ENCODE results near the gene ADAR. TPM values are rescaled to one million over a fixed set of nuclear protein-coding genes. Genes with fewer than 3 reads are reported as not detected.

Gene ADAR
- total and polyA plus RNA-seq, 2 donors (not counting 3 experiments of a cell fraction or from before 2014, with no cell fraction given), result 88.2 to 141 TPM

DNA sequence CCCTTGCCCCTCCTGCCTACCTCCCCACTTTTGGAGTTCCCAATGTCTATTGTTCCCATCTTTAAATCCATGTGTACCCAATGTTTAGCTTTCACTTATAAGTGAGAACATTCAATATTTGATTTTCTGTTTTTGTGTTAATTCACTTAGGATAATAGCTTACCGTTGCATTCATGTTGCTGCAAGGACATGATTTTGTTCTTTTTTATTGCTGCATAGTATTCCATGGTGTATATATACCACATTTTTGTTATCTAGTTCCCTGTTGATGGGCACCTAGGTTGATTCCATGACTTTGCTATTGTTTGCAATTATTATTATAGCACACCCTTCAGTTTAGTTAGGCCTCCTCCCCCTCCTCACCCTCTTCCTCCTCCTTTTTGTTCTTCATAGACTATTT is 33.5 kb upstream of the ADAR start:
- peaks cover 0 to 21% of the 10 kb centered on the region in 2 experiments for H3K27me3 ChIP-seq (ENCODE audit: control insufficient read depth in 2 of 2, insufficient read depth in 2 of 2, low read length in 2 of 2)
- no peak overlapping the region for H2AFZ ChIP-seq (ENCODE audit: low read depth, low read length)
- dilution Hi-C loops (cut with MboI; ENCODE audit: extremely low pct_ligation_motif_present, low sequenced_read_pairs), result no loop called here

More for the DNA sequence above, 33.5 kb upstream of the ADAR start:
- no peaks in the 10 kb centered on the region for H4K20me1 ChIP-seq (replicated peaks; ENCODE audit: control insufficient read depth, extremely low read depth, insufficient read depth, low read length)
- H3K36me3 ChIP-seq (ENCODE audit: control insufficient read depth in 2 of 2, extremely low read depth in 1 of 2, insufficient read depth in 2 of 2, low read length in 2 of 2), result no peaks in the 10 kb centered on the region
- TF ChIP-seq FOS (IDR thresholded peaks at IDR 0.05; ENCODE audit: borderline replicate concordance, insufficient read depth, low read length), result no peak
- no peak for TF ChIP-seq POLR2A (IDR thresholded peaks at IDR 0.05; ENCODE audit: low read depth, low read length)
- TF ChIP-seq GATA2 (IDR thresholded peaks at IDR 0.05; ENCODE audit: insufficient read depth, insufficient read length, low read depth, low read length), result no peak
- TF ChIP-seq MYC (IDR thresholded peaks at IDR 0.05; ENCODE audit: low read depth, low read length), result no peak
- TF ChIP-seq EZH2 (IDR thresholded peaks at IDR 0.05; ENCODE audit: borderline replicate concordance, low read depth, low read length, severe bottlenecking), result no peak
- TF ChIP-seq, protein P1, sequence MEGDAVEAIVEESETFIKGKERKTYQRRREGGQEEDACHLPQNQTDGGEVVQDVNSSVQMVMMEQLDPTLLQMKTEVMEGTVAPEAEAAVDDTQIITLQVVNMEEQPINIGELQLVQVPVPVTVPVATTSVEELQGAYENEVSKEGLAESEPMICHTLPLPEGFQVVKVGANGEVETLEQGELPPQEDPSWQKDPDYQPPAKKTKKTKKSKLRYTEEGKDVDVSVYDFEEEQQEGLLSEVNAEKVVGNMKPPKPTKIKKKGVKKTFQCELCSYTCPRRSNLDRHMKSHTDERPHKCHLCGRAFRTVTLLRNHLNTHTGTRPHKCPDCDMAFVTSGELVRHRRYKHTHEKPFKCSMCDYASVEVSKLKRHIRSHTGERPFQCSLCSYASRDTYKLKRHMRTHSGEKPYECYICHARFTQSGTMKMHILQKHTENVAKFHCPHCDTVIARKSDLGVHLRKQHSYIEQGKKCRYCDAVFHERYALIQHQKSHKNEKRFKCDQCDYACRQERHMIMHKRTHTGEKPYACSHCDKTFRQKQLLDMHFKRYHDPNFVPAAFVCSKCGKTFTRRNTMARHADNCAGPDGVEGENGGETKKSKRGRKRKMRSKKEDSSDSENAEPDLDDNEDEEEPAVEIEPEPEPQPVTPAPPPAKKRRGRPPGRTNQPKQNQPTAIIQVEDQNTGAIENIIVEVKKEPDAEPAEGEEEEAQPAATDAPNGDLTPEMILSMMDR (IDR thresholded peaks at IDR 0.05; ENCODE audit: extremely low read depth in 1 of 2, insufficient read depth in 1 of 2, low read depth in 1 of 2, low read length in 2 of 2), result no peak
- TF ChIP-seq, protein P2, sequence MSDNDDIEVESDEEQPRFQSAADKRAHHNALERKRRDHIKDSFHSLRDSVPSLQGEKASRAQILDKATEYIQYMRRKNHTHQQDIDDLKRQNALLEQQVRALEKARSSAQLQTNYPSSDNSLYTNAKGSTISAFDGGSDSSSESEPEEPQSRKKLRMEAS (IDR thresholded peaks at IDR 0.05; ENCODE audit: insufficient read depth, insufficient read length), result no peak
- TF ChIP-seq JUN (IDR thresholded peaks at IDR 0.05; ENCODE audit: borderline replicate concordance, insufficient read depth, insufficient read length, low read depth), result no peak
- no peak for TF ChIP-seq POLR2AphosphoS5 (IDR thresholded peaks at IDR 0.05; ENCODE audit: insufficient read depth, low read depth, low read length)
- no peaks in the 10 kb centered on the region for H3K79me2 ChIP-seq (ENCODE audit: control insufficient read depth, insufficient read depth, low read length)
- no peaks in the 10 kb centered on the region for H3K4me1 ChIP-seq (ENCODE audit: control insufficient read depth, extremely low read depth, insufficient read depth, low read length)
- FAIRE-seq (no peak), DNase-seq (ENCODE audit: low read depth, low spot score) (no peak)
- ChIA-PET CTCF (interaction anchor here (1.7 kb wide), 1 partner anchor 15 kb away, joined by 4 read pairs; no protein-coding TSS in a partner anchor), POLR2A (no interaction called here)
- no peak overlapping the region for H3K4me2 ChIP-seq (ENCODE audit: insufficient read depth, low read length)
- H3K9me3 ChIP-seq (replicated peaks; ENCODE audit: control insufficient read depth, insufficient read depth, low read length), result no peaks in the 10 kb centered on the region
- no peak overlapping the region for H3K9ac ChIP-seq (replicated peaks; ENCODE audit: extremely low read depth, insufficient read depth, low read length)
- H3K4me3 ChIP-seq (replicated peaks in 1 of 3; ENCODE audit: insufficient read depth in 1 of 3, low read depth in 1 of 3, low read length in 3 of 3), result no peak overlapping the region
- no TSS peak for BruUV-seq (replicated peaks)
- H3K27ac ChIP-seq (ENCODE audit: insufficient read depth, low read depth, low read length), result no peak overlapping the region
- intact Hi-C loops (cut with micrococcal nuclease), result no loop called here
- H3K9me1 ChIP-seq (replicated peaks; ENCODE audit: control insufficient read depth, extremely low read depth, insufficient read depth, low read length), result no peaks in the 10 kb centered on the region

Data from endothelial cell of umbilical vein (primary cell).